ENCODE measurements around the gene ACTRT2. TPM values are rescaled to one million over a fixed set of nuclear protein-coding genes. Genes with fewer than 3 reads are reported as not detected.

ACTRT2 gene
- total RNA-seq, 2 donors from 2014 or later, result not detected

DNA sequence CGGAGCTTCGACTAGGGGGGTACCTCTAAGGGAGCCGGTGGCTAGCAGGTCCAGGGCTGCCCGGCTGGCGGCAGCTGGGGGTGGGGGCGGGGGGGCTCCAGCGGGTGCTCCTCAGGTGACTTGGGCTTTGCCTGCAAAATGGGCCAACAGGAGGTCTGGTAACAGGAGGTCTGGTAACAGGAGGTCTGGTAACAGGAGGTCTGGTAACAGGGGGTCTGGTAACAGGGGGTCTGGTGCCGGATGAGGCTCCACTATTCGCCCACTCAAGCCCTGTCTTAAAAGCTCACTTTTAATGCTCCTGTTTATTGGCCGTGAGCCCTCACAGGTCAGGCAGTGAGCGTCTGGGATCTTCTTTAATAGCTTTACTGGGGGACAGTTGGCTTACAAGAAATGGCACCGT lies 40.4 kb upstream of the ACTRT2 start:
- no peak overlapping the region for H3K27ac ChIP-seq
- intact Hi-C loops (cut with DNase I), result no loop called here
- 49 to 59% methylated on average over 10 to 11 of the region's 12 CpGs for WGBS, 2 donors
- no peaks in the 10 kb centered on the region for H3K36me3 ChIP-seq (replicated peaks in 1 of 2; ENCODE audit: insufficient read depth in 1 of 2, low read depth in 2 of 2)
- H3K27me3 ChIP-seq, result no peaks in the 10 kb centered on the region
- no peaks in the 10 kb centered on the region for H3K9me3 ChIP-seq
- no peak overlapping the region for H3K4me3 ChIP-seq
- TF ChIP-seq, protein P1, sequence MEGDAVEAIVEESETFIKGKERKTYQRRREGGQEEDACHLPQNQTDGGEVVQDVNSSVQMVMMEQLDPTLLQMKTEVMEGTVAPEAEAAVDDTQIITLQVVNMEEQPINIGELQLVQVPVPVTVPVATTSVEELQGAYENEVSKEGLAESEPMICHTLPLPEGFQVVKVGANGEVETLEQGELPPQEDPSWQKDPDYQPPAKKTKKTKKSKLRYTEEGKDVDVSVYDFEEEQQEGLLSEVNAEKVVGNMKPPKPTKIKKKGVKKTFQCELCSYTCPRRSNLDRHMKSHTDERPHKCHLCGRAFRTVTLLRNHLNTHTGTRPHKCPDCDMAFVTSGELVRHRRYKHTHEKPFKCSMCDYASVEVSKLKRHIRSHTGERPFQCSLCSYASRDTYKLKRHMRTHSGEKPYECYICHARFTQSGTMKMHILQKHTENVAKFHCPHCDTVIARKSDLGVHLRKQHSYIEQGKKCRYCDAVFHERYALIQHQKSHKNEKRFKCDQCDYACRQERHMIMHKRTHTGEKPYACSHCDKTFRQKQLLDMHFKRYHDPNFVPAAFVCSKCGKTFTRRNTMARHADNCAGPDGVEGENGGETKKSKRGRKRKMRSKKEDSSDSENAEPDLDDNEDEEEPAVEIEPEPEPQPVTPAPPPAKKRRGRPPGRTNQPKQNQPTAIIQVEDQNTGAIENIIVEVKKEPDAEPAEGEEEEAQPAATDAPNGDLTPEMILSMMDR (IDR thresholded peaks at IDR 0.05), result no peak
- no peak for TF ChIP-seq POLR2A (IDR thresholded peaks at IDR 0.05)
- ATAC-seq (no peak), DNase-seq (no peak)
- H3K4me1 ChIP-seq, result peaks cover 28% of the 10 kb centered on the region

- H3K27ac ChIP-seq, result no peak overlapping the region
- H3K9me3 ChIP-seq, result no peaks in the 10 kb centered on the region
- H3K4me1 ChIP-seq, result peaks cover 23% of the 10 kb centered on the region
- ATAC-seq (no peak), DNase-seq (no peak)
- 73 to 76% methylated on average over 7 of the region's 7 CpGs for WGBS, 2 donors
- intact Hi-C loops (cut with DNase I), result no loop called here
- no peaks in the 10 kb centered on the region for H3K36me3 ChIP-seq (replicated peaks in 1 of 2; ENCODE audit: insufficient read depth in 1 of 2, low read depth in 2 of 2)
- TF ChIP-seq, protein P1 (IDR thresholded peaks at IDR 0.05), result no peak
- TF ChIP-seq POLR2A (IDR thresholded peaks at IDR 0.05), result no peak
- no peak overlapping the region for H3K4me3 ChIP-seq
- no peaks in the 10 kb centered on the region for H3K27me3 ChIP-seq
These were observed 39.9 kb upstream of the ACTRT2 start for GRCh38 chr1:2981388-2981787.

GRCh38 chr1:2981981-2982614 lies 39.2 kb upstream of the ACTRT2 start:
- TF ChIP-seq, protein P1 (IDR thresholded peaks at IDR 0.05), result no peak
- TF ChIP-seq POLR2A (IDR thresholded peaks at IDR 0.05), result no peak
- Histone ChIP-seq H3K27me3 (no peaks in the 10 kb centered on the region), H3K4me3 (no peak overlapping the region), H3K27ac (no peak overlapping the region), H3K9me3 (no peaks in the 10 kb centered on the region), H3K4me1 (peaks cover 22% of the 10 kb centered on the region), H3K36me3 (replicated peaks in 1 of 2; ENCODE audit: insufficient read depth in 1 of 2, low read depth in 2 of 2) (no peaks in the 10 kb centered on the region)
- intact Hi-C loops (cut with DNase I), result no loop called here
- ATAC-seq, result no peak
- 74 to 76% methylated on average over 6 to 18 of the region's 19 CpGs for WGBS, 2 donors
- DNase-seq, result peak in 1 of 4 donors; percentile 0

GRCh38 chr1:2982615-2983318 lies 38.5 kb upstream of the ACTRT2 start:
- ATAC-seq (no peak), DNase-seq (no peak)
- intact Hi-C loops (cut with DNase I), result no loop called here
- Histone ChIP-seq H3K27ac (no peak overlapping the region), H3K27me3 (no peaks in the 10 kb centered on the region), H3K36me3 (replicated peaks in 1 of 2; ENCODE audit: insufficient read depth in 1 of 2, low read depth in 2 of 2) (no peaks in the 10 kb centered on the region), H3K4me1 (peaks cover 21% of the 10 kb centered on the region), H3K4me3 (no peak overlapping the region), H3K9me3 (no peaks in the 10 kb centered on the region)
- WGBS, 2 donors, result 83 to 86% methylated on average over 15 to 28 of the region's 30 CpGs
- no peak for TF ChIP-seq POLR2A (IDR thresholded peaks at IDR 0.05)
- TF ChIP-seq, protein P1 (IDR thresholded peaks at IDR 0.05), result no peak
